Measurements from ENCODE around the gene COG1. TPM values are rescaled to one million over a fixed set of nuclear protein-coding genes. Genes with fewer than 3 reads are reported as not detected.
A peak's percentile ranks its signal among the peaks of the same experiment; 100 is the strongest.

Gene COG1
- polyA plus RNA-seq, 3 donors: 5.1 to 24.4 (median 8.0) TPM

GRCh38 chr17:73203135-73203787, 10.4 kb downstream of the COG1 start:
- Histone ChIP-seq H3K36me3 (replicated peaks in 1 of 2; ENCODE audit: control insufficient read depth in 1 of 2, insufficient read depth in 2 of 2, low read length in 2 of 2) (peaks cover 93 to 100% of the 10 kb centered on the region in 2 donors), H3K4me2 (replicated peaks; ENCODE audit: extremely low read depth, low read length, poor library complexity, severe bottlenecking) (no peak overlapping the region), H3K27me3 (ENCODE audit: control insufficient read depth in 2 of 2, insufficient read depth in 2 of 2, low read length in 2 of 2) (no peaks in the 10 kb centered on the region), H3K9ac (ENCODE audit: insufficient read depth, low read length, poor library complexity, severe bottlenecking) (no peak overlapping the region), H3K4me1 (ENCODE audit: control insufficient read depth in 1 of 2, insufficient read depth in 2 of 2, low read length in 2 of 2) (no peaks in the 10 kb centered on the region), H4K20me1 (ENCODE audit: insufficient read depth, low read length) (peaks cover 17% of the 10 kb centered on the region), H3K27ac (ENCODE audit: low read depth in 1 of 2, low read length in 2 of 2) (no peak overlapping the region), H3K4me3 (replicated peaks in 1 of 3; ENCODE audit: low read depth in 2 of 3, low read length in 3 of 3) (no peak overlapping the region), H3K9me3 (replicated peaks in 1 of 2; ENCODE audit: control insufficient read depth in 1 of 2, insufficient read depth in 1 of 2, low read length in 2 of 2) (no peaks in the 10 kb centered on the region), H3K79me2 (ENCODE audit: insufficient read depth, low read length) (no peaks in the 10 kb centered on the region), H2AFZ (ENCODE audit: insufficient read depth, low read depth, low read length, poor library complexity, severe bottlenecking) (no peak overlapping the region)
- Mint-ChIP-seq H3K36me3 (peaks cover 94 to 99% of the 10 kb centered on the region in 2 donors), H3K4me1 (peaks cover 3% of the 10 kb centered on the region), H3K9me3 (peaks cover 0 to 3% (median 0%) of the 10 kb centered on the region in 7 donors), H3K4me3 (no peak overlapping the region), H3K27ac (no peak overlapping the region), H3K27me3 (ENCODE audit: low read depth in 3 of 3) (peaks cover 0 to 2% (median 0%) of the 10 kb centered on the region in 3 donors)
- 12% methylated on average over 5 of the region's 8 CpGs for WGBS (ENCODE audit: insufficient coverage)
- intact Hi-C loops (cut with micrococcal nuclease): no loop called here
- DNase-seq: no peak
- TF ChIP-seq CTCF (IDR thresholded peaks at IDR 0.05): no peak

GRCh38 chr17:73203788-73204479, 11.1 kb downstream of the COG1 start:
- intact Hi-C loops (cut with micrococcal nuclease): no loop called here
- peaks cover 3% of the 10 kb centered on the region for H3K4me1 Mint-ChIP-seq
- peak overlapping the region in 1 of 7 donors; percentile 19 for H3K27ac Mint-ChIP-seq
- DNase-seq: no peak
- no peak for TF ChIP-seq CTCF (IDR thresholded peaks at IDR 0.05)
- no peaks in the 10 kb centered on the region for H3K79me2 ChIP-seq (ENCODE audit: insufficient read depth, low read length)
- 30% methylated on average over 5 of the region's 10 CpGs for WGBS (ENCODE audit: insufficient coverage)
- H3K4me2 ChIP-seq (replicated peaks; ENCODE audit: extremely low read depth, low read length, poor library complexity, severe bottlenecking): no peak overlapping the region
- H3K4me3 ChIP-seq (replicated peaks in 1 of 3; ENCODE audit: low read depth in 2 of 3, low read length in 3 of 3): no peak overlapping the region
- H2AFZ ChIP-seq (ENCODE audit: insufficient read depth, low read depth, low read length, poor library complexity, severe bottlenecking): no peak overlapping the region
- no peaks in the 10 kb centered on the region for H3K4me1 ChIP-seq (ENCODE audit: control insufficient read depth in 1 of 2, insufficient read depth in 2 of 2, low read length in 2 of 2)
- no peak overlapping the region for H3K9ac ChIP-seq (ENCODE audit: insufficient read depth, low read length, poor library complexity, severe bottlenecking)
- no peaks in the 10 kb centered on the region for H3K27me3 ChIP-seq (ENCODE audit: control insufficient read depth in 2 of 2, insufficient read depth in 2 of 2, low read length in 2 of 2)
- H3K36me3 Mint-ChIP-seq: peaks cover 94 to 99% of the 10 kb centered on the region in 2 donors
- H3K4me3 Mint-ChIP-seq: no peak overlapping the region
- H3K27ac ChIP-seq (ENCODE audit: low read depth in 1 of 2, low read length in 2 of 2): no peak overlapping the region
- peaks cover 93 to 100% of the 10 kb centered on the region in 2 donors for H3K36me3 ChIP-seq (replicated peaks in 1 of 2; ENCODE audit: control insufficient read depth in 1 of 2, insufficient read depth in 2 of 2, low read length in 2 of 2)
- peaks cover 0 to 2% (median 0%) of the 10 kb centered on the region in 3 donors for H3K27me3 Mint-ChIP-seq (ENCODE audit: low read depth in 3 of 3)
- H3K9me3 Mint-ChIP-seq: peaks cover 0 to 3% (median 0%) of the 10 kb centered on the region in 7 donors
- H3K9me3 ChIP-seq (replicated peaks in 1 of 2; ENCODE audit: control insufficient read depth in 1 of 2, insufficient read depth in 1 of 2, low read length in 2 of 2): no peaks in the 10 kb centered on the region
- peaks cover 18% of the 10 kb centered on the region for H4K20me1 ChIP-seq (ENCODE audit: insufficient read depth, low read length)
